ENCODE measurements around the gene MAP3K14.

DNA sequence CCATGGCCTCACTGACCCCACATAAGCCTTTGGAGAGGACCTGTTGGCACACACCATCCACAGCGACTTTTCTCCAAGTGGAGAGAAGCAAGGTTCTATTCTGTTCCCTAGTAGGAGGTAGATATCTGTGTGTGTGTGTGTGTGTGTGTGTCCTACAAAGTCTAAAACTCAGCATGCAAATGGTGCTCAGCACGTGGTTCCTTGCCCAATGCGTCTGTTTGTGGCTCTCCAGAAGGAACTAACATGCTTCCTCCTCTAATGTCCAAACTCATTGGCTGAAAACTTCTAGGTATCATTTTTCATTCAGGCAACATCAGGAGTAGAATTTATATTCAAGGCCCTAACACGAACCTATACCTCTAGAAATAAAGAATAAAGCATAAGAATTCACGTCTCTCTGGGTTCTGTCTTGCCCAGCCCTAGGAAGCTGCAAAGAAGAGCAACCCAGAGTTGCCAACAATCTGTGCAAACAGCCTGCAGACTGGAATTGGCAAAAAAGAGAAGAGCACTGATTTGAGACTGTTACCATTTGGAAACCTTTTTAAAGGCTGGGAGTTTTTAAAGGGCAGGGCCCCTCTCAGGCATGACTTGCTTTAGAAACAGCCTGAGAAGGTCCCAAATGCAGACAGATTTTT is 25.5 kb downstream of the MAP3K14 start:
- TF ChIP-seq POLR2A (IDR thresholded peaks at IDR 0.05; ENCODE audit: low read length) (no peak), GATA1 (IDR thresholded peaks at IDR 0.05; ENCODE audit: low read depth, low read length) (no peak)
